HG03108 (cell line): ENCODE measurements around the gene GYG1.
"Not testable (repeated sequence)": the region's sequence is repeated elsewhere in the genome, so short reads cannot be mapped to it uniquely, and the experiment has no call there.

Experiments used
- ATAC-seq: cut with Tn5 transposase; IDR thresholded peaks from one replicate; pipeline ENCODE4 v1.9.1; 2021; ENCODE audit warnings: moderate library complexity; ENCODE audit not compliant: unreplicated experiment

GYG1 gene

GRCh38 chr3:148981273-148981672, 10.1 kb upstream of the GYG1 start:
- no peak for ATAC-seq

GRCh38 chr3:148987551-148987950, 3.8 kb upstream of the GYG1 start:
- not testable (repeated sequence) for ATAC-seq

- ATAC-seq, result peak; percentile 34
Observed at GRCh38 chr3:148990236-148990635, 1.1 kb upstream of the GYG1 start.

- peak; percentile 17 for ATAC-seq
Observed at GRCh38 chr3:148992027-148992634, 791 bp downstream of the GYG1 start.

- ATAC-seq, result no peak
Observed at GRCh38 chr3:148992635-148993255, 1.4 kb downstream of the GYG1 start.

GRCh38 chr3:148997623-148998022, 6.3 kb downstream of the GYG1 start:
- ATAC-seq, result no peak

GRCh38 chr3:148998297-148998696, 7.0 kb downstream of the GYG1 start:
- no peak for ATAC-seq

- no peak for ATAC-seq
Observed at GRCh38 chr3:148998715-148999423, 7.5 kb downstream of the GYG1 start.

GRCh38 chr3:148999806-149000205, 8.5 kb downstream of the GYG1 start:
- ATAC-seq, result no peak

GRCh38 chr3:149000206-149000745, 8.9 kb downstream of the GYG1 start:
- ATAC-seq, result no peak

- no peak for ATAC-seq
Observed at GRCh38 chr3:149001727-149002126, 10.4 kb downstream of the GYG1 start.

GRCh38 chr3:149003653-149004305, 12.4 kb downstream of the GYG1 start:
- peak; percentile 89 for ATAC-seq

GRCh38 chr3:149004622-149005021, 13.3 kb downstream of the GYG1 start:
- ATAC-seq, result no peak

- ATAC-seq, result no peak
Observed at GRCh38 chr3:149005416-149005815, 14.1 kb downstream of the GYG1 start.

- no peak for ATAC-seq
Observed at GRCh38 chr3:149007567-149008257, 16.4 kb downstream of the GYG1 start.

- peak; percentile 86 for ATAC-seq
Observed at GRCh38 chr3:149009732-149010131, 18.4 kb downstream of the GYG1 start.

GRCh38 chr3:149010504-149010951, 19.2 kb downstream of the GYG1 start:
- no peak for ATAC-seq

- ATAC-seq, result no peak
Observed at GRCh38 chr3:149010966-149011365, 19.6 kb downstream of the GYG1 start.

- no peak for ATAC-seq
Observed at GRCh38 chr3:149011676-149012075, 20.3 kb downstream of the GYG1 start.

- ATAC-seq, result no peak
Observed at GRCh38 chr3:149013726-149014125, 22.4 kb downstream of the GYG1 start.

GRCh38 chr3:149015393-149015792, 24.1 kb downstream of the GYG1 start:
- no peak for ATAC-seq
